Sigmoid colon (tissue), 4 donors: Measurements from ENCODE around the gene SERPINA6.

Experiments used
- CTCF ChIP-seq, 4 experiments: fragments of 450-650 bp in 3 of 4; fragments of 200-600 bp in 1 of 4; IDR thresholded peaks; one replicate each; pipeline ENCODE4 v1.5.1; 2016 to 2019; ENCODE audit warnings: antibody characterized with exemption in 4 of 4, mild to moderate bottlenecking in 3 of 4, moderate library complexity in 2 of 4
- EP300 ChIP-seq, 4 donors: sonication (generic); formaldehyde crosslinking; IDR thresholded peaks; one replicate each; pipeline ENCODE4 v1.6.1; 2017; ENCODE audit warnings: antibody characterized with exemption in 4 of 4
- POLR2A ChIP-seq, 2 donors: fragments of 450-650 bp; IDR thresholded peaks; one replicate each; pipeline ENCODE4 v1.6.1; 2016; ENCODE audit warnings: antibody characterized with exemption in 2 of 2, mild to moderate bottlenecking in 2 of 2, moderate library complexity in 2 of 2
- POLR2AphosphoS5 ChIP-seq, 4 donors: sonication (generic); formaldehyde crosslinking; IDR thresholded peaks; one replicate each; pipeline ENCODE4 v1.6.1; 2017; ENCODE audit warnings: antibody characterized with exemption in 4 of 4

- no peak for TF ChIP-seq CTCF (IDR thresholded peaks at IDR 0.05)
- no peak for TF ChIP-seq POLR2A (IDR thresholded peaks at IDR 0.05)
- no peak for TF ChIP-seq POLR2AphosphoS5 (IDR thresholded peaks at IDR 0.05)
- TF ChIP-seq EP300 (IDR thresholded peaks at IDR 0.05): no peak
Measured at GRCh38 chr14:94356379-94357056, 33.4 kb upstream of the SERPINA6 start.
